ENCODE data around the gene DNM3.

- TF ChIP-seq POLR2A (IDR thresholded peaks at IDR 0.05) (no peak), CTCF (IDR thresholded peaks at IDR 0.05) (no peak), EP300 (IDR thresholded peaks at IDR 0.05) (no peak)
Observed at GRCh38 chr1:171841050-171841910, at the start of gene DNM3.
